Lower lobe of right lung (tissue), 2 donors: ENCODE results near the gene ZNF546. TPM values are rescaled to one million over a fixed set of nuclear protein-coding genes. Genes with fewer than 3 reads are reported as not detected.
A peak's percentile ranks its signal among the peaks of the same experiment; 100 is the strongest.

Source experiments
- ATAC-seq, 2 donors: fragments of 200-7000 bp; cut with Tn5 transposase; one replicate each; pipeline ENCODE4 v1.9.1; 2020 to 2022; ENCODE audit warnings: mild to moderate bottlenecking in 2 of 2, moderate library complexity in 2 of 2
- DNase-seq: peaks from one replicate; pipeline ENCODE4 v3.0.0-alpha.2; 2020
- H3K27ac ChIP-seq: fragments of 200-600 bp; one replicate; pipeline ENCODE4 v1.8.0; 2022
- H3K27me3 ChIP-seq: fragments of 200-600 bp; one replicate; pipeline ENCODE4 v1.8.0; 2022; ENCODE audit warnings: low read depth
- H3K36me3 ChIP-seq: fragments of 200-600 bp; one replicate; pipeline ENCODE4 v1.8.0; 2022; ENCODE audit warnings: mild to moderate bottlenecking
- H3K4me1 ChIP-seq: fragments of 200-600 bp; one replicate; pipeline ENCODE4 v1.8.0; 2022
- H3K4me3 ChIP-seq: fragments of 200-600 bp; one replicate; pipeline ENCODE4 v1.8.0; 2022; ENCODE audit warnings: mild to moderate bottlenecking
- H3K9me3 ChIP-seq: fragments of 200-600 bp; one replicate; pipeline ENCODE4 v1.8.0; 2022
- intact Hi-C: fragments of 100-400 bp; cut with DNase I; formaldehyde crosslinking; loops from one replicate; pipeline ENCODE4 v1.11.0; 2022
- total RNA-seq: library from RNA; stranded (reverse); fragmentation: NEBNext Ultra II Directional; extraction: Animal tissue kit (Norgen Biotek cat#: 25700); gene quantifications from one replicate; pipeline ENCODE4 v1.2.1, GENCODE V29; 2021
- TF ChIP-seq, protein P1 (sequence below): fragments of 200-600 bp; IDR thresholded peaks from one replicate; pipeline ENCODE4 v1.8.0; 2022; ENCODE audit warnings: antibody characterized with exemption, mild to moderate bottlenecking
- donor health status: DM: no; HTN: yes; CAD: no; lungs with severe emphysema.

Gene ZNF546
- total RNA-seq, 1 donor from 2014 or later = 7.4 TPM

DNA sequence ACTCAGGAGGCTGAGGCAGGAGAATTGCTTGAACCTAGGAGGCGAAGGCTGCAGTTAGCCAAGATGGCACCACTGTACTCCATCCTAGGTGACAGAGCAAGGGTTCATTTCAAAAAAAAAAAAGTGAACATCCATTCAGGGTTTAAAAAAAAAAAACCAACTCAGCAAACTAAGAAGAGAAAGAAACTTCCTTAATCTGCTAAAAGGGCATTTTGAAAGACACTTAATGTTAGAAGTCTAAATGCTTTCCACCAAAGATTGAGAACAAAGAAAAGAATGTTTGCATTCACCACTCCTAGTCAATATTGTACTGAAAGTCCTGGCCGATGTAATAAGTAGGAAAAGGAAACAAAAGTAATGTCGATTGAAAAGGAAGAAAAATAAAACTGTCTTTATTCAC, 33.0 kb upstream of the ZNF546 start:
- intact Hi-C loops = no loop called here
- Histone ChIP-seq H3K27me3 (no peaks in the 10 kb centered on the region), H3K4me1 (no peaks in the 10 kb centered on the region), H3K27ac (no peak overlapping the region), H3K9me3 (no peaks in the 10 kb centered on the region), H3K4me3 (no peak overlapping the region), H3K36me3 (no peaks in the 10 kb centered on the region)
- no peak for ATAC-seq
- DNase-seq = no peak
- TF ChIP-seq, protein P1, sequence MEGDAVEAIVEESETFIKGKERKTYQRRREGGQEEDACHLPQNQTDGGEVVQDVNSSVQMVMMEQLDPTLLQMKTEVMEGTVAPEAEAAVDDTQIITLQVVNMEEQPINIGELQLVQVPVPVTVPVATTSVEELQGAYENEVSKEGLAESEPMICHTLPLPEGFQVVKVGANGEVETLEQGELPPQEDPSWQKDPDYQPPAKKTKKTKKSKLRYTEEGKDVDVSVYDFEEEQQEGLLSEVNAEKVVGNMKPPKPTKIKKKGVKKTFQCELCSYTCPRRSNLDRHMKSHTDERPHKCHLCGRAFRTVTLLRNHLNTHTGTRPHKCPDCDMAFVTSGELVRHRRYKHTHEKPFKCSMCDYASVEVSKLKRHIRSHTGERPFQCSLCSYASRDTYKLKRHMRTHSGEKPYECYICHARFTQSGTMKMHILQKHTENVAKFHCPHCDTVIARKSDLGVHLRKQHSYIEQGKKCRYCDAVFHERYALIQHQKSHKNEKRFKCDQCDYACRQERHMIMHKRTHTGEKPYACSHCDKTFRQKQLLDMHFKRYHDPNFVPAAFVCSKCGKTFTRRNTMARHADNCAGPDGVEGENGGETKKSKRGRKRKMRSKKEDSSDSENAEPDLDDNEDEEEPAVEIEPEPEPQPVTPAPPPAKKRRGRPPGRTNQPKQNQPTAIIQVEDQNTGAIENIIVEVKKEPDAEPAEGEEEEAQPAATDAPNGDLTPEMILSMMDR = no peak

- no peak for ATAC-seq
- no peak for DNase-seq
- TF ChIP-seq, protein P1 = no peak
- Histone ChIP-seq H3K4me3 (no peak overlapping the region), H3K27me3 (no peaks in the 10 kb centered on the region), H3K36me3 (no peaks in the 10 kb centered on the region), H3K4me1 (peaks cover 10% of the 10 kb centered on the region), H3K9me3 (no peaks in the 10 kb centered on the region), H3K27ac (no peak overlapping the region)
- intact Hi-C loops = no loop called here
Observed at GRCh38 chr19:39966617-39967016, 30.2 kb upstream of the ZNF546 start.

DNA sequence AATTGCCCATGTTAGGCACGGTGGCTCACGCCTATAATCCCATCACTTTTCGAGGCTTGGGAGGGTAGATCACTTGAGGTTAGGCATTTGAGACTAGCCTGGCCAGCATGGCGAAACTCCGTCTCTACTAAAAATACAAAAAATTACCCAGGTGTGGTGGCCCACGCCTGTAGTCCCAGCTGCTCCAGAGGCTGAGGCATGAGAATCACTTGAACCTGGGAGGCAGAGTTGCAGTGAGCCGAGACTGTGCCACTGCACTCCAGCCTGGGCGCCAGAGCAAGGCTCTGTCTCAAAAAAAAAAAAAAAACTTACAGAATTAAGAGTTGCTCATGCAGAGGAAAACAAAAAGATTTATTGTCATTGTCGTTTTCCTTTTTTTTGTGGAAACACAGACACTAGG, 29.3 kb upstream of the ZNF546 start:
- intact Hi-C loops = no loop called here
- no peak overlapping the region for H3K27ac ChIP-seq
- no peaks in the 10 kb centered on the region for H3K27me3 ChIP-seq
- H3K36me3 ChIP-seq = peaks cover 6% of the 10 kb centered on the region
- no peak for DNase-seq
- no peaks in the 10 kb centered on the region for H3K9me3 ChIP-seq
- H3K4me3 ChIP-seq = no peak overlapping the region
- peaks cover 20% of the 10 kb centered on the region for H3K4me1 ChIP-seq
- no peak for ATAC-seq
- TF ChIP-seq, protein P1 = no peak

DNA sequence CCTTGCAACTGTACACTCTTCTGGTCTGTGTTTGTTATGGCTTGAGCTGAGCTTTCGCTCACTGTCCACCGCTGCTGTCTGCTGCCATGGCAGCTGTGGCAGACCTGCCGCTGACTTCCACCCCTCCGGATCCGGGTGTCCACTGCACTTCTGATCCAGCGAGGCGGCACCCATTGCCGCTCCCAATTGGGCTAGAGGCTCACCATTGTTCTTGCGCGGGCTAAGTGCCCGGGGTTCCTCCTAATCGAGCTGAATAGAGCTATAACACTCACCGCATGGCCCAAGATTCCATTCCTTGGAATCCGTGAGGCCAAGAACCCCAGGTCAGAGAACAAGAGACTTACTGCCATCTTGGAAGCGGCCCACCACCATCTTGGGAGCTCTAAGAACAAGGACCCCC, 28.1 kb upstream of the ZNF546 start:
- H3K4me1 ChIP-seq = peaks cover 21% of the 10 kb centered on the region
- H3K9me3 ChIP-seq = no peaks in the 10 kb centered on the region
- intact Hi-C loops = no loop called here
- no peak overlapping the region for H3K27ac ChIP-seq
- no peak overlapping the region for H3K4me3 ChIP-seq
- DNase-seq (no peak), ATAC-seq (no peak)
- H3K36me3 ChIP-seq = peaks cover 18% of the 10 kb centered on the region
- TF ChIP-seq, protein P1 = no peak
- H3K27me3 ChIP-seq = no peaks in the 10 kb centered on the region

GRCh38 chr19:39969266-39969665, 27.6 kb upstream of the ZNF546 start:
- ATAC-seq (no peak), DNase-seq (no peak)
- TF ChIP-seq, protein P1 = no peak
- Histone ChIP-seq H3K4me1 (peaks cover 21% of the 10 kb centered on the region), H3K36me3 (peaks cover 23% of the 10 kb centered on the region), H3K4me3 (no peak overlapping the region), H3K9me3 (no peaks in the 10 kb centered on the region), H3K27me3 (no peaks in the 10 kb centered on the region), H3K27ac (peak overlapping the region; percentile 89)
- intact Hi-C loops = no loop called here
